ENCODE data around the gene DTNB. TPM values are rescaled to one million over a fixed set of nuclear protein-coding genes. Genes with fewer than 3 reads are reported as not detected.

The DTNB gene
- total RNA-seq, 3 donors from 2014 or later: 4.8 to 8.8 (median 7.2) TPM

- no peak overlapping the region for H3K4me3 ChIP-seq
- H3K4me1 ChIP-seq (ENCODE audit: low read depth): peaks cover 10% of the 10 kb centered on the region
- no peak for TF ChIP-seq CTCF (IDR thresholded peaks at IDR 0.05)
- no peaks in the 10 kb centered on the region for H3K9me3 ChIP-seq
- ATAC-seq (no peak), DNase-seq (peak in 1 of 3 donors; percentile 47)
- intact Hi-C loops (cut with DNase I, micrococcal nuclease): no loop called here
- no peaks in the 10 kb centered on the region for H3K36me3 ChIP-seq (ENCODE audit: low read depth)
These were observed 330.1 kb downstream of the DTNB start for GRCh38 chr2:25343187-25343825.

DNA sequence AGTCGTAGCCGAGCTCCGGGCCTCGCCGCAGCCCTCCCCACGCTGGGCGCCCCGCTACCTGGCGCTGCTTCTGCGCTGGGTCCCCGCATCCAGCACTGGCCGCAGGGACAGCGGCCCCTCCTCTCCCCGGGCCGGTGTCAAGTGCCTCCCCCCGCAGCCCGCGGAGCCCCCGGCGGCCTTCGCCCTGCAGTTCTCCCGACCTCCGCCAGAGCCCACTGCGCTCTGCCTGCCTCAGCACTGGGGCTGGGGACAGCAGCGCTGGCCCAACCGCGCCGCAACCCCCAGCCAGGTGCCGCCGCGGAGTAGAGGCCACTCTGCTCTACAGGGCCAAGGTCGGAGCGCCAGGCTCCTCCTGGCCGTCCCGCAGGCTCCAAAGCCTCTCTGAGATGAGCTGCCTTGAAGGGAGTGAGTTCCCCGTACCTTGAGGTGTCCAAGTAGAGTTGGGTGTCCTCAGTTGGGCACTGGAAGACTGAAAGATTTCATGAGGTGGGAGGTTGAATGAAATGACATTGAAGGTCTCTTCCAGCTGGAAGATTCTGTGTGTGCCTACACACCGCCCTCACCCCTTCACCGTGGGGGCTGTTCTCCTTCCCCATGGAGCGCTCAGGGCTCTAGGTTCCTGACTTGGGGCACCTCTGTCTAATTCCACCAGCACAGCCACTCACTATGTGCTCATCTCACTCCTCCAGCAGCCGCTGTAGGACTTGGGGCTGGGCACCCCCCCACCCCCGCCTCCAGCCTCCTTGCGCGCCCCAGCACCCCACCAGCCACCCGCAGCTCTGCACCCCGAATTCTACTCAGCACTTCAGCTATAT, 330.8 kb downstream of the DTNB start:
- intact Hi-C loops (cut with DNase I, micrococcal nuclease): no loop called here
- TF ChIP-seq CTCF (IDR thresholded peaks at IDR 0.05): peak; percentile 98
- H3K9me3 ChIP-seq: no peaks in the 10 kb centered on the region
- ATAC-seq (peak; percentile 85), DNase-seq (peak; percentile 80 to 90 (median 88))
- no peaks in the 10 kb centered on the region for H3K36me3 ChIP-seq (ENCODE audit: low read depth)
- H3K4me3 ChIP-seq: peak overlapping the region; percentile 51
- H3K4me1 ChIP-seq (ENCODE audit: low read depth): peaks cover 10% of the 10 kb centered on the region

GRCh38 chr2:25341753-25342371, 331.5 kb downstream of the DTNB start, which contains the start of gene DNMT3A:
Gene DNMT3A (minus strand): TSS chr2:25341925. CDS start chr2:25313984, 27,941 bp downstream.
- Histone ChIP-seq H3K36me3 (ENCODE audit: low read depth) (no peaks in the 10 kb centered on the region), H3K4me3 (peak within 1 kb of the TSS; percentile 59), H3K9me3 (no peaks in the 10 kb centered on the region), H3K4me1 (ENCODE audit: low read depth) (peaks cover 10% of the 10 kb centered on the region)
- TF ChIP-seq CTCF (IDR thresholded peaks at IDR 0.05): no peak
- DNase-seq (peak; percentile 71 to 81 (median 79)), ATAC-seq (peak; percentile 53)
- intact Hi-C loops (cut with DNase I, micrococcal nuclease): no loop called here

DNA sequence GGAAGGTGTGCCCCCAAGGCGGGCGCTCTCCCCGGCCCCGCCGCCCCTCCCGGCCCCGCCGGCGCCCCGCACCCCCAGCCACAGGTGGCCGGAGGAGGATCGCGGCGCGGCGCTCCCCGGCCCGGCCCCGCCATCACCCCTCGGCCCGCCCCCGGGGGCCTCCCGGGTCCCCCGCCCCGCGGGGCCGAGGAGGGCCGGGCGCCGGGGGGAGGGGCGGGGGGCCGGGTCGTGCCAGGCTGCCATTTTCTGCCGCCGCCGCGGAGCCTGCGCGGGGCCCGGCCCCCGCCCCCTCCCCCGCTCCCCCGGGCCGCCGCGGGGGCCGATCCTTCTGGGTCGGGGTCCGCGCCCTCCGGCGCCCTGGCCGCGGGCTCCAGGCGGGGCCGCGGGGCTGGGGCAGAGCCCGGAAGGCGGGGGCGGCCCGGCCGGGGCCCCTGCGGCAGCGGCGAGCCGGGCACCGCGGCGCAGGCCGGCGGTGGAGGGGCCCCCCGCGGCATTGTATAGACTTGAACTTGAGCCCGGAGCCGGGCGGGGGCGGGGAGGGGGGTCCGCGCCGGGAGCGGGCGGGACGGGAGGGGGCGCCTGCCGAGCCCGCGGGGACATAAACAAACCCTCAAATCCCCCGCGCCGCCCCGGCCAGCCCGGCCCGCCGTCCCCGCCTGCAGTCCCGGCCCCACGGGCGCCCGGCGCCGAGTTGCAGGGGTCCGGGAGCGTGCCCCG, 332.2 kb downstream of the DTNB start:
- Histone ChIP-seq H3K9me3 (no peaks in the 10 kb centered on the region), H3K4me1 (ENCODE audit: low read depth) (peaks cover 10% of the 10 kb centered on the region), H3K36me3 (ENCODE audit: low read depth) (no peaks in the 10 kb centered on the region), H3K4me3 (peak overlapping the region; percentile 59)
- no peak for ATAC-seq
- intact Hi-C loops (cut with DNase I, micrococcal nuclease): no loop called here
- DNase-seq: peak in 2 of 3 donors; percentile 60 to 71
- TF ChIP-seq CTCF (IDR thresholded peaks at IDR 0.05): no peak

DNA sequence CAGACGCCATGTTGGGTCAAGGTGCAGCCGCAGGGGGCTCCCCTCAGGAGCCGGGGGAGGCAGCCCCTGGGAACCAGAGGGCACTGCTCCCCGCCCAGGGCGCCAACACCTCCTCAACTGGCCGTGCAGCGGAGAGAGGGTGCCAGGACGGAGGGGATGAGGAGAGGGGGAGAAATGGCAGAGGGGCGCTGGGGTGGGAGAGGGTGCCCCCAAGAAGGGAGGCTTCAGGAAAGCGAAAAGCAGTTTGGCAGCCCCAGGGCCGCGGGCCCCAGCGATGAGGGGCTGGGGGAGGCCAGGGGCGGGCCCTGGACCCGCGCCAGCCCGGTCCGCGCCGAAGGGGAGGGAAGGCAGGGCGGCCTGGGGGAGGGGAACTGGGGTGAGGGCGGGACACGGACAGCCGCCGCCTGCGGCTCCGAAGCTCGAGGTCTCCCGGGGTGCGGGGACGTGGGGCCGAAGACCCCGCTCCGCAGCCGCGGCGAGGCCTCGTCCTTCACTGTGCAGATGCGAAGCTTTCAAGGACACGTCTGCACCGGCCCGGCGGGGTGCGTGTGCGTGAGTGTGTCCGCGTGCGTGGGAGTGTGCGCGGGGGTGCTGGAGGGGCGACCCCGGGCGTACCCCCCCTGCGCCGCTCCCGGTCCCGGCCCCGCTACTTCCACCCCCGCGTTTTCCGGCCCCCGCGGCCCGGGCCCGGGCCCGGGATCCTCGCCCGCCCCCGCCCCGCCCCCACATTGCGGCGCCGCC, 333.0 kb downstream of the DTNB start:
- intact Hi-C loops (cut with DNase I, micrococcal nuclease): no loop called here
- DNase-seq: peak; percentile 62 to 74 (median 73)
- Histone ChIP-seq H3K4me3 (peak overlapping the region; percentile 59), H3K36me3 (ENCODE audit: low read depth) (no peaks in the 10 kb centered on the region), H3K4me1 (ENCODE audit: low read depth) (peaks cover 10% of the 10 kb centered on the region), H3K9me3 (no peaks in the 10 kb centered on the region)
- ATAC-seq: peak; percentile 55
- TF ChIP-seq CTCF (IDR thresholded peaks at IDR 0.05): no peak
